HG03442 (cell line): ENCODE measurements around the gene TNNI3.

Source experiments
- ATAC-seq: cut with Tn5 transposase; IDR thresholded peaks from one replicate; pipeline ENCODE4 v1.9.1; 2021; ENCODE audit warnings: mild to moderate bottlenecking, moderate library complexity; ENCODE audit not compliant: unreplicated experiment

Gene TNNI3

DNA sequence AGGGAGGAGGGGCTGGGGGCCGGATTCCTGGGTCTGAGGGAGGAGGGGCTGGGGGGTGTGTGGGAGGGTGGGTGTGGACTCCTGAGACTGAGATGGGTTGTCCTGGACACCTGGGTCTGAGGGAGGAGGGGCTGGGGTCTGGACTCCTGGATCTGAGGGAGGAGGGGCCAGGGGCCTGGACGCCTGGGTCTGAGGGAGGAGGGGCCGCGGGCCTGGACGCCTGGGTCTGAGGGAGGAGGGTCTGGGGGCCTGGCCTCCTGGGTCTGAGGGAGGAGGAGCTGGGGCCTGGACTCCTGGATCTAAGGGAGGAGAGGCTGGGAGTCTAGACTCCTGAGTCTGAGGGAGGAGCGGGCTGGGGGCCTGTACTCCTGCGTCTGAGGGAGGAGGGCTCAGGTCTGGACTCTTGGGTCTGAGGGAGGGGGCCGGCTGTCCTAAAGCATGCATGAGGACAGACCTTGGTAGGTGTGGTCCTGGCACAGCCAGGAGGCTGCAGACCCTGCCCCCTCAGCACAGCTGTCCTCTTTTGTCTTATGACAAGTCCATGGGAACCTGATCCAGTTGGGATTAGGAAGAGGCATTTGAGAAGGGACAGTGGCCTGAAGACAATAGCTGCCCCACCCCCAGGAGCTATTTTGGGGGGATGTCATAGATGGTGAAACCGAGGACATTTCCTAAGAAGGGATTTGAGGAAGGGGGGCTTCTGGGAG, 9.8 kb downstream of the TNNI3 start:
- ATAC-seq: no peak

DNA sequence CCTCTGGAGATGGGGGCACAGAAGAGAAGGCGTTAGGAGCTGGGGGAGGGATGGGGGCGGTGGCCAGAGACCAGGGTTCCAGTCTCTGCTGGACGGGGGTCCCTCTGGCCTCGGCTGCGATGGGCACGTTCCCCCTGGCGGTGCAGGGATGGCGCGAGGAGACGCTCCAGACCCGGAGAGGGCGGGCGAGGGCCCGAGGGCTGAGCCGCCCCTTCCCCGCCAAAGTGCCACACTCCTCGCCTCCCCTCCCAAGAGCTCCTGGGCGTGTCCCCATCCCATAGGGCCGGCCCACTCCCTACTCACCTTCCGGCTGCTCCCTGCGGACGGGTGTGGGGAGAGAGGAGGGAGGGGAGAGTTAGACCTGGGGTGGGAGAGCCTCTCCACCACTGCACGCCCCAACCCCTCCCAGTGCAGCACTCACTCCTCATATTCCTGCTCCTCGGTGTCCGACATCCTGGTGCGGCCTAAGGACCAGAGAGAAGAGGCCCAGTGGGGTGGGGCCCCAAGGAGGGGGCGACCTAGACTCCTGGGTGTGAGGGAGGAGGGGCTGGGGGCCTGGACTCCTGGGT, 10.7 kb downstream of the TNNI3 start:
- no peak for ATAC-seq

GRCh38 chr19:55146078-55146704, 11.3 kb downstream of the TNNI3 start:
- no peak for ATAC-seq

DNA sequence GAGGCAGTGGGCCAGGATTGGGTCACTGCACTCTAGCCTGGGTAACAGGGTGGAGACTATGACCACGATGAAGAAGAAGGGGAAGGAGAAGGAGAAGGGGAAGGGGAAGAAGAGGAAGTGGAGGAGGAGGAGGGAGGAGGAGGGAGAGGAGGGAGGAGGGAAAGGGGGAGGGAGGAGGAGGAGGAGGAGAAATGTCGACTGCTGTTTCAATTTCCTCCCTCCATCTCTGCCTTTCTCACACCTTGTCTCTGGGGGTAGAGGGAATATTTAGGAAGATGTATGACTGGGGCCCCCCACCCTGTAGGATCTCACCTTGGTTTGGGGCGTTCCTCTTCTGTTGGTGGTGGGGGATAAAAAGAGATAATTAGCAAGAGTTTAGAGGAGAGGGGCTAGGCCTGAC, 12.3 kb downstream of the TNNI3 start:
- no peak for ATAC-seq

DNA sequence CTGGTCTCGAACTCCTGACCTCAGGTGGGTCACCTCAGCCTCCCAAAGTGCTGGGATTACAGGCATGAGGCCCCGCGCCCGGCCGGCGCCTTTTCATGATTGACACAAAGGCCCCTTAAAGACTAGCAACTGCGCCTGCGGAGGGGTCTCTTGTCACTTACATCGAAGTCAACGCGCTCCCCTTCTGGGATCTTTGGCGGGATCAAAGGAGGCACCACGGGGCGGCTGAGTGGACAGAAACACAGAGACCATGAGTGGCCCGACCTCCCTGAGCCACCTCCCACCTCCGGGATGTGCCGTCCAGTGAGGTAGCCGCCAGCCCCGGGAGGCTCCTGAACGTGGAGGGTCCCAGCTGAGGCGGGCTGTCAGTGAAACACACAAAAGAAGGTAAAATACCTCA, 15.8 kb downstream of the TNNI3 start:
- no peak for ATAC-seq

GRCh38 chr19:55137915-55138314, 19.6 kb downstream of the TNNI3 start:
- ATAC-seq: no peak

- no peak for ATAC-seq
Measured at GRCh38 chr19:55136399-55137102, 21.0 kb downstream of the TNNI3 start.

- ATAC-seq: no peak
Measured at GRCh38 chr19:55134736-55135135, 22.8 kb downstream of the TNNI3 start.

DNA sequence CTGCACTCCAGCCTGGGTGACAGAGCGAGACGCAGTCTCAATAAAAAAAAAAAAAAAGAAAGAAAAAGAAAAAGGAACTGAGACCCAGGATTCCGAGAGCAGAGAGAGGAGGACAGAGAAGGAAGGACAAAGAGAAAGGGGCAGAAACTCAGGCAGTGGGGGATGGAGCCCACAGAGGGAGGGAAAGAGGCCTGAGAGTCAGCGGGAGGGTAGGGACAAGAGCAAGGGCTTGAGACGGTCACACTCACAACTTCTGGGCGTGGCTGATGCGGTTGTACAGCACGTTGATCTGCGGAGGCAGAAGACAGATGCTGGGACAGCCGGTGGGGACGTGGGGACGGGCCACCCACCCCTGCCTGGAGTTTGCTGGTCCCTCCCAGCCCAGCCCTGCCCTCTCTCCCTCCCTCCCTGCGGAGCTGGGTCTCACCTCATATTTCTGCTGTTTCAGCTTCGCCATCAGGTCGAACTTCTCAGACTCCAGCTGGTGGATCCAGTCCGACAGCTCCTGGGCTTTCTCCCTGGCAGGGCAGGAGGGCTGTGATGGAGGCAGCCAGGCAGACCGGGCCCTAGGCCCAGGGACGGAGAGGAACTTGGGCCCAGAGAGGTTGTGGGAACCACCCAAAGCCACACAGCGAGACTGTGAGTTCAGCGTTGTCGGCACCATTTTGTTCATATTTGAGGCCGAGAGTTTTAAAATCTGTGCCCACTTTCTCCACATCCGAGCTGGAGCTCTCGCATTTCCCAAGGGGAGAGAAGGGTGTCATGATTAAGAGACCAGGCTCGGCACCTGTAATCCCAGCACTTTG, 23.7 kb downstream of the TNNI3 start:
- ATAC-seq: no peak

DNA sequence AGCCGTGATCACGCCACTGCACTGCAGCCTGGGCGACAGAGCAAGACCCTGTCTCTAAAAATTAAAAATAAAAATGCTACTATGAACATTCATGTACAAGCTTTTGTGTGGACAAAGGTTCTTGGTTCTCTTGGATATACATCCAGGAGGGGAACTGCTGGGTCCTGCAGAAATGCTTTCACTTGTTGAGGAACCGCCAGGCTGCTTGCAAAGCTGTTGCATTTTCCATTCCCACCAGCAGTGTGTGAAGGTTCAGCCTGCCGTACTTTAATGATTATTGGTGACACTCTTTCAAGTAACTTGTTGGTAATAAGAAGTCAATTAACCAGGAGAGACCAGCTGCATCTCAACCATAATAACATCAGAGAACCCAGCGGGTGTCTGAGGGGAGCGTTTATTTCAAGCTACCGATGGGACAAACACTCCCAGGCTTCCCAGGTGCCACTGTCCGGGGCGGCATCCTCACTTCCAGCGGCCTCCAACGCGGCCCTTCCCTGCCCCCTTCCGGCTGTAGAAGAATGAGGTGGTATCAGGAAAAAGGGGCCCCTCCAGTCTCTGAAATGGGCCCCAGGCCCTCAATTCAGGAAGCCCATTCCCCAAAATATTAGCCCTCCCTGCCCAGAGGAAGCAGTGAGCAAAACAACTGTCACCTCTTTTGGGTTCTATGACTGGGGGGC, 24.9 kb downstream of the TNNI3 start:
- no peak for ATAC-seq

DNA sequence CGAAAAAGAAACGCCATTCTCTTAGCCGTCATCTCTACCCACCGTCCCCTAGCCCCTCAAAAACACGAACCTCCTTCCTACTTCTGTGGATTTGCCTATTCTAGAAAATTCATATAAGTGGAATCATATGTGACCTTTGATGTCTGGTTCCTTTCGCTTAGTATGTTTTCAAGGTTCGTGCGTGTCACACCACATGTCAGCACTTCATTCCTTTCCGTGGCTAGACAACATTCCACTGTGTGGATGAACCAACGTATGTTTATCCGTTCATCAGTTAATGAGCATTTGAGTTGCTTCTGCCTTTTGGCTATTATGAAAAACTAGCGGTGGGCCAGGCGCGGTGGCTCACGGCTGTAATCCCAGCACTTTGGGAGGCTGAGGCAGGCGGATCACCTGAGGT, 26.1 kb downstream of the TNNI3 start:
- no peak for ATAC-seq

DNA sequence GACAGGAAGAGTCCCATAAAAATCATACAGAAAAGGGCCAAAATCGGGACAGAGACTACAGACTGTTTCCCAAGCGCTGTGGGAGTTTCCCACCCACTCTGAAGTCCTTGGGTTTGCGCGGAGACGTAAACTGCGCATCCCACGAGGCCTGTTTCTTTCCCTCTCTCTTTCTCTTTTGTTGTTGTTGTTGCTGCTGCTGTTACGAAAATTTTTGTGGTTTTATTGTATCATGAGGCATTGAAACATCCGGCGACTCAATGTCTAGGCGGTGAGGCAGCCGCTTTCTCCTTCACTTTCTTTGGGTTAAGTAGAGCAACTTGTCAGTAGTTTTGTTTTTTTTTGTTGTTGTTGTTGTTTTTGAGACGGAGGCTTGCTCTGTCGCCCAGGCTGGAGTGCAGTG, 38.5 kb downstream of the TNNI3 start:
- no peak for ATAC-seq

- ATAC-seq: no peak
Measured at GRCh38 chr19:55118401-55118991, 39.0 kb downstream of the TNNI3 start.

GRCh38 chr19:55117663-55118391, 39.7 kb downstream of the TNNI3 start:
- ATAC-seq: peak; percentile 82

DNA sequence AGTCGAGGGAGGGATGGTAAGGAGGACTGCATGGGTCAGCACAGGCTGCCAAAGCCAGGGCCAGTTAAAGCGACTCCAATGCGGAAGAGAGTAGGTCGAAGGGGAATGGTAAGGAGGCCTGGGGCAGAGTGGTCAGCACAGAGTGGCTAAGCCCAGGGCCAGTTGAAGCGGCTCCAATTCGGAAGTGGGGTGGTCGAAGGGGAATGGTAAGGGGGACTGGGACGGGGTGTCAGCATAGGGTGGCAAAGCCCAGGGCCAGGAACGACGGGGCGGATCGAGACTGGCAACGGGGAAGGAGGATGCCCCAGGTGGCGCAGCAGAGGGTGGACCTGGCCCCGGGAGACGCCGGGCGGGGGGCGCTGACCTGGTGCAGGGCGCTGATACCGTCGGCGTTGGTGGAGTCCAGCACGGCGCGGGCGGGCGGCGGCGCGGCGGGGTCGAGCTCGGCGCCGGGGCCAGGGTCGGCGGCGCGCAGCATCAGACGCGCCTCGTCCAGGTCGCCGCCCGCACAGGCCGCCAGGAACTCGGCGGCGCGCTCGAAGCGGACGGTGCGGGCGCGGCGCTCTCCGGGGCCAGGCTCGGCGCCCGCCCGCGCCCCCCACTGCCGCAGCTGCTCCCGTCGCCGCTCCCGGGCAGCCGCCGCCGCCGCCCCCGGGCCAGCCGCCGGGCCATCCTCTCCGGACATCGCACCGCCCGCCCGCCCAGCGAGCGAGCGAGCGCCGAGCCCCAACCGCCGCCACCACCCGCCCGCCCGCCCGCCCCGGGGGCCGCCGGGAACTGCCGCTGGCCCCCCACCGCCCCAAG, 40.5 kb downstream of the TNNI3 start, which contains the start of gene PPP1R12C:
PPP1R12C (minus strand) TSS at position 779 of the 804 bp plus-strand sequence; CDS start at position 685, 94 bp downstream.
- no peak for ATAC-seq

GRCh38 chr19:55116232-55116858, 41.2 kb downstream of the TNNI3 start:
- no peak for ATAC-seq

DNA sequence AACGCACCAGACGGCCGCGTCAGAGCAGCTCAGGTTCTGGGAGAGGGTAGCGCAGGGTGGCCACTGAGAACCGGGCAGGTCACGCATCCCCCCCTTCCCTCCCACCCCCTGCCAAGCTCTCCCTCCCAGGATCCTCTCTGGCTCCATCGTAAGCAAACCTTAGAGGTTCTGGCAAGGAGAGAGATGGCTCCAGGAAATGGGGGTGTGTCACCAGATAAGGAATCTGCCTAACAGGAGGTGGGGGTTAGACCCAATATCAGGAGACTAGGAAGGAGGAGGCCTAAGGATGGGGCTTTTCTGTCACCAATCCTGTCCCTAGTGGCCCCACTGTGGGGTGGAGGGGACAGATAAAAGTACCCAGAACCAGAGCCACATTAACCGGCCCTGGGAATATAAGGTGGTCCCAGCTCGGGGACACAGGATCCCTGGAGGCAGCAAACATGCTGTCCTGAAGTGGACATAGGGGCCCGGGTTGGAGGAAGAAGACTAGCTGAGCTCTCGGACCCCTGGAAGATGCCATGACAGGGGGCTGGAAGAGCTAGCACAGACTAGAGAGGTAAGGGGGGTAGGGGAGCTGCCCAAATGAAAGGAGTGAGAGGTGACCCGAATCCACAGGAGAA, 42.0 kb downstream of the TNNI3 start:
- ATAC-seq: no peak
